DMS79 treated with DMSO at 0.1 percent for 48 hours (cell line): ENCODE measurements around the gene KMT2B.
"Not testable (repeated sequence)": the region's sequence is repeated elsewhere in the genome, so short reads cannot be mapped to it uniquely, and the experiment has no call there.

Experiments used
- DNase-seq: peaks from one replicate; lab custom pipeline; 2025; lab: John Stamatoyannopoulos, UW

KMT2B gene

GRCh38 chr19:35757231-35757748, 39.5 kb downstream of the KMT2B start:
- DNase-seq = no peak

DNA sequence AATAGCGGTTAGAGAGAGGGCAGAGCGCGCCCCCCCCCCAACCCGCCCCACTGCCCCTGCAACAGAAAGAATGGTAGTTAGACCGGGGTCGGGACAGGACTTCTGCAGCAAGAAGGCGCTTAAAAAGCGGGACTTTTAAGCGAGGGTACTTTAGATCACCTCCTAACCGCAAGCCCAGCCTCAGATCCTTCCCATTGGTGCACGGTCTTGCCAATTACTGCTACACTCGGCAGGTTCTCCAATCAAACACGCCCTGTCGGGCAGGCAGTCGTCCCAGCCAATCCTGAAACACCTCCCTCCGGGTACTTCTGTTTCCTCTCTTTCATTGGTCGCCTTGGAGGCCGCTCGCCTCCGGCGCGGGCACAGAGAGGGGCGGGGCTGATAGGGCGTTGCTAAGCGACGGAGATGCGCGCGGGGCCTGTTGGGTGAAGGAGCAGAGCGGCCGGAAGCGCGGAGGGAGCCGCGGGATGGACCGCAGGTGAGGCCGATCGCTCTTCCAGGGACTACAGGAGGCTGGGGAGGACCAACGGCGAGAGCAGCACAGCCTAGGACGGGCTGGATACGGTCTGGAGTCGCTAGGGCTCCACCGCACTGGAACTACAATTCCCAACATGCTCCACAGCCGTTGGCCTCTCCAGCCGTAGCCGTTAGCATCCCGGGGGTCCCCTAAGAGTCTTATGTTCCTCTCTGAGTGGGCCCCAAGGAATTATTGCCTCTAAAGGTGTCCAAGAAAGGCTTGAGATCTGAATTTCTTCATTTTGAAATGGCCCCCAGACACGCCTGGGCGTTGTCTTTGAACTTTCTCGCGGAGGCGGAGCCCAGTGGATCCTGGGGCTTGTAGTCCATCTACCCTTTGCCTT, 40.2 kb downstream of the KMT2B start, which contains the start of gene PROSER3:
Gene PROSER3 (plus strand): TSS at position 428 of the 860 bp plus-strand sequence. CDS start 40 bp downstream, at position 468.
- DNase-seq = peak; percentile 98

DNA sequence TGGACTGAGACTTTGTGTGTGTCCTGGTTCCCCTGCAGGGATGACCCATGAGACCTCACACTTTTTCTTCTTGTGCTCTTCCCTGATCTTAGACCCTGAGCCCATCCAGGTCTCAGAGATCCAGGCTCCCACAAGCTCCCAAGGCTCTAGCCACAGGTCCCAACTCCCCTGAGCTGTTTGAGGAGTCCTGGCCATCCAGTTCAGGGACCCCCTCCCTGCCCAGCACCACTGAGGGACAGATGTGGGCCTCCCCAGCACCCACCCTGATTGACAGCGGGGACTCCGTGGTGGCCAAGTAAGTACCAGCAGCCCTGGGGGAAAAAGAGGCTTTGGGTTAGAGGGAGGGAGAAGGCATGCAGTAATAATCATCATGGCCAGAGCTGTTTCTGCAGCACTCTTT, 41.9 kb downstream of the KMT2B start:
- no peak for DNase-seq

- no peak for DNase-seq
These were observed 43.0 kb downstream of the KMT2B start for GRCh38 chr19:35760711-35761349.

GRCh38 chr19:35764432-35765315, 46.9 kb downstream of the KMT2B start:
- no peak for DNase-seq

DNA sequence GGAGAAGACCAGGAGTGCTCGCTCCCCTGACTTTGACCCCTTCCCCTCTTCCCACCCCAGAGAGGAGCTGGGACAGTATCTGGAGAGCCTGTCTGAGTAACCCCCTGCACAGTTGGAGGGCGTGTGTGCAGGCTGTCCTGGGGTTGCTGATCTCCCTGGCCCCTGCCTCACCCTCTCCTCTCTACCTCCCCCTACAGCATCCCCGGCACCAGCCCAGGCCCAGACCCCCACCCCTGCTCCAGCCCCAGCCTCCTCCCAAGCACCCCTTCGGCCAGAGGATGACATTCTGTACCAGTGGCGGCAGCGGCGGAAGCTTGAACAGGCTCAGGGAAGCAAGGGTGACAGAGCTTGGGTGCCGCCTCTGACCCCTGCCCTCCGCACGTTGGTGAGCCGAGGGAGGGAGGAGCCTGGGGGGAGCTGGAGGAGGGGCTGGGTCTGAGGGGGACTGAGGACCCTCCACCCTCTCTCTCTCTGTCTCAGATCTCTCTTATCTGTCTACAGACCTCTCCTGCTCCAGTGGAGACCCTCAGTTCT, 48.8 kb downstream of the KMT2B start:
- no peak for DNase-seq

DNA sequence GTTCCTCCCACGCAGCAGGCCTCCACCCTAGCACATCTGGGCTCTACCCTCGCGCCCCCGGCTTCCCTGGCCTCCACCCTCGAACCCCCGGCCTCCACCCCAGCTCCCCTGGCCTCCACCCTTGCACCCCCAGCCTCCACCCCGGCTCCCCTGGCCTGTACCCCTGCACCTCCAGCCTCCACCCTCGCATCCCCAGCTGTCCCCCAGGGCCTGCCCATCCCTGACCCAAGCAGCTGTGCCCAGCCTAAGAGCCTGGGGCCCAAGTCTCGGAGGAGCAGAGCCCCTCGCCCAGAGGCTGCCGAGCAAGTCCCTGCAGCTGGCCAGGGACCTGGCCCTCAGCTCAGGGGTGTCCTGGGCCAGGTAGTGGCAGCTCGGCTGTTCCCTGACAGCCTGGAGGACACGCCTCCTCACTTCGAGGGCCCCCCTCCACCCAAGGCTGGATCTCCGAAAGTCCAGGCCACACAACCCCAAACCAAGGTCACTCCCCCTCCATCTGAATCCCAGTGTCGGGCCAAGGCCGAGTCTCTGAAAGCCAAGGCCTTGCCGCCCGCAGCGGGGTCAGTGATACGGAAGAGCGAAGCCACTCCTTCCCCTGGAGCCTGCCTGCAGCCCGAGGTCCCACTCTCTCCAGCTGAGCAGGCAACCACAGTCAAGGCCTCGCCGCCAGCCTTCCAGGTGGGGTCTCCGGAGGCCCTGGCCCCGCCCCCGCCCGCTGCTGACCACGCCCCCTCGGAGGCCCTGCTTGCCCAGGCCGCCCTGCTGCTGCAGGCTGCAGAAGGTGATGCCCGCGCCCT, 49.7 kb downstream of the KMT2B start:
- no peak for DNase-seq

GRCh38 chr19:35768082-35768421, 50.2 kb downstream of the KMT2B start:
- DNase-seq = no peak

DNA sequence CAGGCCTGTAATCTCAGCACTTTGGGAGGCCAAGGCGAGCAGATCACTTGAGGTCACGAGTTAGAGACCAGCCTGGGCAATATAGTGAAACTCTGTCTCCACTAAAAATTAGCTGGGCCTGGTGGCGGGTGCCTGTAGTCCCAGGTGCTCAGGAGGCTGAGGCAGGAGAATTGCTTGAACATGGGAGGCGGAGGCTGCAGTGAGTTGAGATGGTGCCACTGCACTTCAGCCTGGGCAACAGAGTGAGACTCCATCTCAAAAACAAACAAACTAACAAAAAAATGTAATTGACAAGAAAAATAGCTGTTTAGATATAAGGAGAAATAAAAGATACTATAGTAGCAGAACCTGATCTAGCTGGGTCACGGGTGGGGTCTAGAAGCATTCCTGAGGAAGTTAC, 54.6 kb downstream of the KMT2B start:
- DNase-seq = not testable (repeated sequence)

- DNase-seq = no peak
These were observed 55.4 kb downstream of the KMT2B start for GRCh38 chr19:35773020-35773806.

- no peak for DNase-seq
These were observed 56.7 kb downstream of the KMT2B start for GRCh38 chr19:35774274-35775045.

- no peak for DNase-seq
These were observed 57.2 kb downstream of the KMT2B start for GRCh38 chr19:35775046-35775297.

- DNase-seq = peak; percentile 95
These were observed 57.7 kb downstream of the KMT2B start, which contains the start of gene ARHGAP33 for GRCh38 chr19:35775298-35776101. Gene ARHGAP33 (plus strand): TSS chr19:35775564. CDS start chr19:35775659, 95 bp downstream.

DNA sequence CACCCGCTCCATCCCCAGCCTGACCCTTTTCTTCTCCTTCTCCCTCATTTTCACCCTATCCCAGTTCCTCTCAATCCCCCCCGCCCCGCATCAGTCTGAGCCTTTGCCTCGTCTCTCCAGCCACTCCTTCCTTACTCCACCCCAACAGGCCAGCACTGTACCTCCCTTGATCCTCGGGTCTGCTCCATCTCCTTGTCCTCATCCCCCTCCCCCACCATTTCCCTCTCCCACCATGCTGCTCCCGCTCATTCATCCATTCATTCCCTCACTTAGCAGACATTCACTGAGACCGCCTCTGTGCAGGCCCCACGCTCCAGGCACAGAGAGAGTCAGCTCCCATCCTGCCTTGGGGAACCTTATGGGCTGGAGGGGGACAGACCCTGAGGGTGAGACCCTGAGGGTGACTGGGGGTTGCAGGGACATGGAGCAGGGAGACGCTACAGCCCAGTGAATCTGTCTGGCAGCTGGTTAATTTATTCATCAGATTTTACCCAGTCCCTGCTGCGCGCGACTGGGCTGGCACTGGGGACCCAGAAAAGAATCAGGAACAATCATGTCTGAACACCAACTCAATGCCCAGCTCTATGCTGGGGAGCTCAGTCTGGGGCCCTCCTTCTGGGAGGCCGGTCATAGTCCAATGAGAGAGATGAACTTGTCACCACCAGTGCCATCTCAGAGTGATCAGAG, 58.4 kb downstream of the KMT2B start:
- no peak for DNase-seq

- no peak for DNase-seq
These were observed 59.5 kb downstream of the KMT2B start for GRCh38 chr19:35777086-35777841.

DNA sequence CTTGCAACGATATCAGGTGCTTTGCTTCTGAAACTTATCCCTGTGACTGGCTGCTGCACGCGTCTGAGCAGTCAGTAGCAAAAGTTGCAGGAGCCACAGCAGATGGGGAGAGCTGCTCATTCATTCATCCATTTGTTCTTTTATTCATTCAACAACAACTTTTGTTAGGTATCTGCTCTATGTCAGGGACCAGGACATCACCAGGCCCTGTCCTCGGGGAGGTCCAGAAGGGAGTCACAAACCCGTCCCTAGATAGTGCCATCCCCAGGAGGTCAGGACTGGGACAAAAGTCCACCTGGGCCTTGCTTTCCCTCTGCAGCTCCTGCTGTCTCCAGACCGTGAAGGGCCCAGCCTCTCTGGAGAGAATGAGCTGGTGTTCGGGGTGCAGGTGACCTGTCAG, 60.2 kb downstream of the KMT2B start:
- no peak for DNase-seq

GRCh38 chr19:35779033-35779432, 61.2 kb downstream of the KMT2B start:
- no peak for DNase-seq
